GM15510 (cell line): Measurements from ENCODE around the gene PRICKLE1.

Experiments
- POLR2A ChIP-seq: IDR thresholded peaks from 3 replicates; pipeline ENCODE4 v1.6.1; 2011; ENCODE audit warnings: borderline replicate concordance; ENCODE audit not compliant: insufficient read length; ENCODE audit errors: extremely low read depth

The PRICKLE1 gene

GRCh38 chr12:42422785-42423184 is 166.8 kb downstream of the PRICKLE1 start:
- TF ChIP-seq POLR2A, result no peak

- TF ChIP-seq POLR2A, result no peak
Measured at GRCh38 chr12:42421844-42422779, 167.4 kb downstream of the PRICKLE1 start.

- no peak for TF ChIP-seq POLR2A
Measured at GRCh38 chr12:42420395-42420794, 169.2 kb downstream of the PRICKLE1 start.

GRCh38 chr12:42410340-42410739 is 179.2 kb downstream of the PRICKLE1 start:
- TF ChIP-seq POLR2A, result no peak

GRCh38 chr12:42409471-42409870 is 180.1 kb downstream of the PRICKLE1 start:
- no peak for TF ChIP-seq POLR2A

- no peak for TF ChIP-seq POLR2A
Measured at GRCh38 chr12:42407306-42407705, 182.2 kb downstream of the PRICKLE1 start.
